B cell (primary cell): ENCODE results near the gene LCP1. TPM values are rescaled to one million over a fixed set of nuclear protein-coding genes. Genes with fewer than 3 reads are reported as not detected.
A peak's percentile ranks its signal among the peaks of the same experiment; 100 is the strongest.

ENCODE experiments used
- ATAC-seq: fragments of 200-7000 bp; cut with Tn5 transposase; one replicate; pipeline ENCODE4 v1.10.0; 2021; ENCODE audit warnings: low read depth, mild to moderate bottlenecking, moderate number of reproducible peaks, moderate library complexity
- CTCF ChIA-PET: fragments of 350-600 bp; sonication (Branson Sonifier 250); formaldehyde crosslinking; loops from one replicate; lab custom pipeline; 2021; ENCODE audit warnings: antibody characterized with exemption, inconsistent platforms; lab: Charles Lee
- POLR2A ChIA-PET: fragments of 350-600 bp; sonication (Branson Sonifier 250); formaldehyde crosslinking; loops from one replicate; lab custom pipeline; 2021; ENCODE audit warnings: antibody characterized with exemption; lab: Charles Lee
- DNase-seq: peaks from one replicate; pipeline ENCODE4 v3.0.0; 2013
- H2AFZ ChIP-seq: 2 replicates; pipeline ENCODE4 v1.6.1; 2012; ENCODE audit warnings: mild to moderate bottlenecking, low read depth, low read length; ENCODE audit not compliant: insufficient read depth, poor library complexity, severe bottlenecking
- H3K27ac ChIP-seq, 2 donors: 1 replicate in 1 of 2; 2 replicates in 1 of 2; pipeline ENCODE4 v1.5.1; 2012 to 2013; ENCODE audit warnings: low read length in 2 of 2, mild to moderate bottlenecking in 2 of 2, moderate library complexity in 1 of 2
- H3K27me3 ChIP-seq, 4 experiments: fragments of 200-600 bp in 1 of 4; sonication (generic) in 1 of 4; replicated peaks in 1 of 4; 1 replicate in 2 of 4; 2 replicates in 2 of 4; pipeline versions ENCODE4 v1.6.1 to v1.7.0; 2013 to 2016; ENCODE audit warnings: low read length in 3 of 4, mild to moderate bottlenecking in 2 of 4, mixed read lengths in 1 of 4, moderate library complexity in 1 of 4; ENCODE audit not compliant: insufficient read depth in 4 of 4, control insufficient read depth in 3 of 4; ENCODE audit errors: control extremely low read depth in 1 of 4
- H3K36me3 ChIP-seq, 2 experiments: replicated peaks in 1 of 2; 1 replicate in 1 of 2; 2 replicates in 1 of 2; pipeline versions ENCODE4 v1.6.1 to v1.7.1; 2013; ENCODE audit warnings: low read length in 1 of 2; ENCODE audit not compliant: insufficient read depth in 2 of 2, control insufficient read depth in 1 of 2; ENCODE audit errors: control extremely low read depth in 1 of 2, extremely low read depth in 1 of 2
- H3K4me1 ChIP-seq, 2 donors: fragments of 200-600 bp in 1 of 2; sonication (generic) in 1 of 2; 1 replicate in 1 of 2; 2 replicates in 1 of 2; pipeline versions ENCODE4 v1.5.1 to v1.6.1; 2013 to 2017; ENCODE audit warnings: low read length in 2 of 2; ENCODE audit not compliant: control insufficient read depth in 2 of 2, insufficient read depth in 2 of 2
- H3K4me2 ChIP-seq: replicated peaks from 2 replicates; pipeline ENCODE3; 2012; ENCODE audit warnings: mild to moderate bottlenecking, low read depth, low read length; ENCODE audit not compliant: poor library complexity, severe bottlenecking
- H3K4me3 ChIP-seq, 5 experiments: fragments of 200-600 bp in 1 of 5; sonication (generic) in 1 of 5; 1 replicate in 3 of 5; 2 replicates in 2 of 5; pipeline versions ENCODE4 v1.5.1 to v1.7.0; 2011 to 2016; ENCODE audit warnings: low read length in 4 of 5, mild to moderate bottlenecking in 4 of 5, low read depth in 2 of 5, control low read depth in 1 of 5, moderate library complexity in 1 of 5; ENCODE audit not compliant: insufficient read depth in 1 of 5; ENCODE audit errors: control extremely low read depth in 1 of 5, extremely low read depth in 1 of 5
- H3K79me2 ChIP-seq: fragments of 200-600 bp; sonication (generic); one replicate; pipeline ENCODE4 v1.6.0; 2016; ENCODE audit warnings: low read length; ENCODE audit not compliant: control insufficient read depth, insufficient read depth
- H3K9ac ChIP-seq: fragments of 200-600 bp; sonication (generic); 2 replicates; pipeline ENCODE4 v1.6.1; 2017; ENCODE audit warnings: mild to moderate bottlenecking, low read length, moderate library complexity
- H3K9me3 ChIP-seq, 3 donors: one replicate each; pipeline versions ENCODE4 v1.6.1 to v1.7.1; 2013; ENCODE audit warnings: low read length in 2 of 3; ENCODE audit not compliant: control insufficient read depth in 2 of 3, insufficient read depth in 1 of 3; ENCODE audit errors: control extremely low read depth in 1 of 3
- H4K20me1 ChIP-seq: 2 replicates; pipeline ENCODE4 v1.6.0; 2012; ENCODE audit warnings: mild to moderate bottlenecking, low read length; ENCODE audit not compliant: insufficient read depth, control insufficient read depth, poor library complexity, severe bottlenecking
- H3K27ac Mint-ChIP-seq: one replicate; pipeline ENCODE4 v1.8.0; 2021; ENCODE audit warnings: mixed read lengths
- H3K27me3 Mint-ChIP-seq: one replicate; pipeline ENCODE4 v1.8.0; 2021; ENCODE audit warnings: mixed read lengths
- H3K4me1 Mint-ChIP-seq: one replicate; pipeline ENCODE4 v1.8.0; 2021; ENCODE audit warnings: mixed read lengths
- H3K4me3 Mint-ChIP-seq: one replicate; pipeline ENCODE4 v1.8.0; 2021; ENCODE audit warnings: mixed read lengths
- H3K9me3 Mint-ChIP-seq: one replicate; pipeline ENCODE4 v1.8.0; 2022; ENCODE audit warnings: mixed read lengths; ENCODE audit not compliant: insufficient read depth
- EZH2 ChIP-seq: IDR thresholded peaks from 2 replicates; pipeline ENCODE4 v1.6.1; 2012; ENCODE audit warnings: borderline replicate concordance, low read depth, mild to moderate bottlenecking, moderate library complexity, low read length; ENCODE audit not compliant: insufficient read depth, poor library complexity, severe bottlenecking
- WGBS: methylation state at CpG from one replicate; pipeline ENCODE4 v1.1.5; 2013; ENCODE audit warnings: missing lambda C conversion rate; ENCODE audit not compliant: insufficient coverage; 5-methylcytosine and 5-hydroxymethylcytosine counted together
- intact Hi-C: fragments of 100-400 bp; cut with micrococcal nuclease; formaldehyde crosslinking; loops from one replicate; pipeline ENCODE4 v1.10.0; 2022
- polyA plus RNA-seq: library from polyadenylated mRNA; depleted of rRNA; stranded (reverse); fragments of >200 nt; gene quantifications from 2 replicates; pipeline ENCODE4 v1.2.3, GENCODE V29; 2012
- total RNA-seq, 2 donors: library from RNA; stranded (reverse); fragments of 120-200 nt in 1 of 2; gene quantifications; 1 replicate in 1 of 2; 2 replicates in 1 of 2; pipeline versions ENCODE4 v1.2.3 to v1.2.4, GENCODE V29; 2013 to 2022
- TF ChIP-seq, protein P1 (sequence below): fragments of 200-600 bp; IDR thresholded peaks from one replicate; pipeline ENCODE4 v1.8.0; 2022; ENCODE audit warnings: antibody characterized with exemption, mild to moderate bottlenecking

The LCP1 gene
- total and polyA plus RNA-seq, 2 donors (not counting 1 experiment from before 2014, with no cell fraction given): 151 to 243 TPM

DNA sequence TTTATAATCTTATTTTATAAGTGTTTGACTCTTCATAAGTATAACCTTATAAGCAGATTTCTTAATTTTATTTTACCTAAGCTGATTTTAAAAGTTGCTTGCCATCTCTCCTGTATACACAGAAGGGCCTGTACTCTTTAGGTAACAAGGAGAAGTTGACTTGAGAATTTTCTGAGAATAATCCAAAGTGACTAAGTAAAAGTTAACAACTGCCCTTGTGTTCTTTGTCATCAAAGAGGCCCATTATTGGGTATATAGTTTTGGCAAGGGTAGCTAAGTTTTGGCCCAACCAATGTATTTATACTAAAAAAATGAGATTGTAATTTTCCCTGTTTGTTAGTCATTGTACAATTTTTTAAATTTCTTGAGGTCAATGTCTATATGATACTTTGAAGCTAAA lies 3.2 kb downstream of the LCP1 start:
- intact Hi-C loops: loop anchor here (5.0 to 10.0 kb wide), 2 partner anchors 416 to 1262 kb away; no protein-coding TSS in a partner anchor
- no peak overlapping the region for H2AFZ ChIP-seq
- H3K4me1 Mint-ChIP-seq: peaks cover 74% of the 10 kb centered on the region
- peak overlapping the region; percentile 87 for H3K27ac Mint-ChIP-seq
- peak overlapping the region; percentile 81 to 99 (median 95) for H3K4me3 ChIP-seq
- H3K4me1 ChIP-seq: peaks cover 64 to 66% of the 10 kb centered on the region in 2 donors
- peak overlapping the region; percentile 92 for H3K9ac ChIP-seq
- peak overlapping the region; percentile 79 to 91 for H3K27ac ChIP-seq
- POLR2A ChIA-PET: interaction anchor here (1.2 kb wide), 1 partner anchor 9 kb away, joined by 4 read pairs; no protein-coding TSS in a partner anchor
- no peaks in the 10 kb centered on the region for H3K9me3 Mint-ChIP-seq
- H3K9me3 ChIP-seq: no peaks in the 10 kb centered on the region
- peak overlapping the region; percentile 98 for H3K4me3 Mint-ChIP-seq
- no peak for TF ChIP-seq EZH2
- TF ChIP-seq, protein P1, sequence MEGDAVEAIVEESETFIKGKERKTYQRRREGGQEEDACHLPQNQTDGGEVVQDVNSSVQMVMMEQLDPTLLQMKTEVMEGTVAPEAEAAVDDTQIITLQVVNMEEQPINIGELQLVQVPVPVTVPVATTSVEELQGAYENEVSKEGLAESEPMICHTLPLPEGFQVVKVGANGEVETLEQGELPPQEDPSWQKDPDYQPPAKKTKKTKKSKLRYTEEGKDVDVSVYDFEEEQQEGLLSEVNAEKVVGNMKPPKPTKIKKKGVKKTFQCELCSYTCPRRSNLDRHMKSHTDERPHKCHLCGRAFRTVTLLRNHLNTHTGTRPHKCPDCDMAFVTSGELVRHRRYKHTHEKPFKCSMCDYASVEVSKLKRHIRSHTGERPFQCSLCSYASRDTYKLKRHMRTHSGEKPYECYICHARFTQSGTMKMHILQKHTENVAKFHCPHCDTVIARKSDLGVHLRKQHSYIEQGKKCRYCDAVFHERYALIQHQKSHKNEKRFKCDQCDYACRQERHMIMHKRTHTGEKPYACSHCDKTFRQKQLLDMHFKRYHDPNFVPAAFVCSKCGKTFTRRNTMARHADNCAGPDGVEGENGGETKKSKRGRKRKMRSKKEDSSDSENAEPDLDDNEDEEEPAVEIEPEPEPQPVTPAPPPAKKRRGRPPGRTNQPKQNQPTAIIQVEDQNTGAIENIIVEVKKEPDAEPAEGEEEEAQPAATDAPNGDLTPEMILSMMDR: no peak
- peaks cover 0 to 3% of the 10 kb centered on the region in 2 experiments for H3K36me3 ChIP-seq
- H3K79me2 ChIP-seq: peaks cover 96% of the 10 kb centered on the region
- no peaks in the 10 kb centered on the region for H3K27me3 ChIP-seq
- peaks cover 31% of the 10 kb centered on the region for H4K20me1 ChIP-seq
- peak overlapping the region; percentile 90 for H3K4me2 ChIP-seq
- no peak for DNase-seq
- H3K27me3 Mint-ChIP-seq: no peaks in the 10 kb centered on the region
- ATAC-seq: no peak
- CTCF ChIA-PET: interaction anchor here (1.1 to 17.4 kb wide), 5 partner anchors 8 to 19 kb away, joined by 4 to 225 read pairs (median 10); no protein-coding TSS in a partner anchor

DNA sequence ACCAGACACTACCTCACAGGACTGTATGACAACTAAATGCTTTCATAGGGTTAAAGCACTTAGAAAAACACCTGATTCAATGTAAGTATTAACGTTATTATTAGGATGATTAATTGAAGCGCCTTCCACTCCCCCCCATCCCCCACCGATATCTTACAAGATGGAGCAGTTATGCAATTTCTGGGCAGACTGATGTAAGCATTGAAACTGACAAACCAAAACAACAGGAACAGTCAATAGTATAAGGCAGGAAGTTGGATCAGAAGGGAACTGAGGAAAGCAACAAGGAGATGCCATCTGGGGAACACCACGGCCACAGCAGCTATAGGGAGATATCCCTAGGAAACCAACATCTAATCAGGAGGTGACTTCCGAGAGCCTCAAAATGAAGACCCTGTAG lies 3.8 kb downstream of the LCP1 start:
- CTCF ChIA-PET: interaction anchor here (2.3 to 17.4 kb wide), 3 partner anchors 8 to 18 kb away, joined by 10 to 225 read pairs (median 17); no protein-coding TSS in a partner anchor
- H3K4me1 ChIP-seq: peaks cover 64 to 66% of the 10 kb centered on the region in 2 donors
- H3K79me2 ChIP-seq: peaks cover 96% of the 10 kb centered on the region
- POLR2A ChIA-PET: interaction anchor here (1.2 kb wide), 1 partner anchor 9 kb away, joined by 4 read pairs; no protein-coding TSS in a partner anchor
- H3K27me3 ChIP-seq: no peaks in the 10 kb centered on the region
- intact Hi-C loops: loop anchor here (5.0 to 10.0 kb wide), 2 partner anchors 417 to 1261 kb away; no protein-coding TSS in a partner anchor
- ATAC-seq: no peak
- no peaks in the 10 kb centered on the region for H3K27me3 Mint-ChIP-seq
- peak overlapping the region; percentile 80 for H3K4me3 Mint-ChIP-seq
- H2AFZ ChIP-seq: no peak overlapping the region
- DNase-seq: no peak
- H3K27ac Mint-ChIP-seq: peak overlapping the region; percentile 90
- H3K27ac ChIP-seq: peak overlapping the region; percentile 79 to 91
- H3K4me1 Mint-ChIP-seq: peaks cover 74% of the 10 kb centered on the region
- no CpG with 5 or more reads among the region's 5 CpGs for WGBS
- H3K9me3 Mint-ChIP-seq: no peaks in the 10 kb centered on the region
- H3K36me3 ChIP-seq: peaks cover 0 to 3% of the 10 kb centered on the region in 2 experiments
- H4K20me1 ChIP-seq: peaks cover 35% of the 10 kb centered on the region
- no peak for TF ChIP-seq EZH2
- H3K9me3 ChIP-seq: no peaks in the 10 kb centered on the region
- peak overlapping the region; percentile 18 to 99 (median 42) for H3K4me3 ChIP-seq
- peak overlapping the region; percentile 92 for H3K9ac ChIP-seq
- peak overlapping the region; percentile 90 for H3K4me2 ChIP-seq
